K562 (cell line): ENCODE measurements around the gene SEMA5A. TPM values are rescaled to one million over a fixed set of nuclear protein-coding genes. Genes with fewer than 3 reads are reported as not detected.

Experiments used
- ATAC-seq: fragments of 200-7000 bp; cut with Tn5 transposase; 3 replicates; pipeline ENCODE4 v1.9.1; 2020; ENCODE audit warnings: moderate library complexity
- BruUV-seq: library from RNA; stranded (reverse); fragments of 400-500 nt; replicated peaks from 2 replicates; lab custom pipeline; 2021; lab: Mats Ljungman, UMichigan
- CTCF ChIA-PET: fragments of 300-600 bp; formaldehyde crosslinking; extraction: SDS; loops from one replicate; lab custom pipeline; 2021; ENCODE audit warnings: low intra/inter-chr PET ratio; lab: Yijun Ruan, JAX
- POLR2A ChIA-PET: fragments of 300-600, 350-650 bp; sonication (Branson Sonifier 250); formaldehyde crosslinking; extraction: SDS; loops from one replicate; lab custom pipeline; 2021; ENCODE audit warnings: antibody characterized with exemption, inconsistent platforms; lab: Yijun Ruan, JAX
- DNase-seq, 4 experiments: peaks; one replicate each; pipeline versions ENCODE4 v3.0.0 to v3.0.0-alpha.2; 2011 to 2018; ENCODE audit warnings: low spot score in 3 of 4, mixed read lengths in 3 of 4; ENCODE audit errors: extremely low read depth in 1 of 4
- FAIRE-seq: peaks from 2 replicates; lab custom pipeline; 2011; peaks lifted over from hg19 to GRCh38; lab: Jason Lieb, UNC
- H2AFZ ChIP-seq: 2 replicates; pipeline ENCODE4 v1.6.0; 2011; ENCODE audit warnings: low read depth, low read length, control low read depth, inconsistent platforms
- H3K27ac ChIP-seq: fragments of 200-600 bp; 3 replicates; pipeline ENCODE4 v1.8.0; 2011; ENCODE audit warnings: low read depth, mild to moderate bottlenecking, control low read depth, inconsistent platforms, low read length, moderate library complexity, mixed read lengths; ENCODE audit errors: extremely low read depth
- H3K27me3 ChIP-seq, 2 experiments: fragments of 300-600 bp in 1 of 2; 2 replicates in 1 of 2; 3 replicates in 1 of 2; pipeline versions ENCODE4 v1.6.0 to v1.8.0; 2011; ENCODE audit warnings: inconsistent platforms in 2 of 2, low read length in 2 of 2, mild to moderate bottlenecking in 1 of 2, mixed read lengths in 1 of 2, moderate library complexity in 1 of 2; ENCODE audit not compliant: control insufficient read depth in 2 of 2, insufficient read depth in 2 of 2
- H3K36me3 ChIP-seq: fragments of 300-600 bp; 3 replicates; pipeline ENCODE4 v1.8.0; 2011; ENCODE audit warnings: mild to moderate bottlenecking, low read length, inconsistent platforms; ENCODE audit not compliant: control insufficient read depth, insufficient read depth
- H3K4me1 ChIP-seq, 2 experiments: fragments of 200-600 bp in 1 of 2; replicated peaks in 1 of 2; 2 replicates in 1 of 2; 3 replicates in 1 of 2; pipeline versions ENCODE4 v1.5.1 to v1.8.0; 2011; ENCODE audit warnings: inconsistent platforms in 2 of 2, low read length in 2 of 2, mild to moderate bottlenecking in 1 of 2, mixed read lengths in 1 of 2, moderate library complexity in 1 of 2; ENCODE audit not compliant: control insufficient read depth in 2 of 2, insufficient read depth in 2 of 2
- H3K4me2 ChIP-seq: 2 replicates; pipeline ENCODE4 v1.6.1; 2011; ENCODE audit warnings: low read length, control low read depth, inconsistent platforms, mixed read lengths; ENCODE audit not compliant: insufficient read depth
- H3K4me3 ChIP-seq: fragments of 200-600 bp; sonication (generic), shearing (Covaris generic); 2 replicates; pipeline ENCODE4 v1.5.1; 2016; ENCODE audit warnings: control low read depth, inconsistent platforms
- H3K79me2 ChIP-seq: fragments of 200-600 bp; 3 replicates; pipeline ENCODE4 v1.8.0; 2011; ENCODE audit warnings: low read length, inconsistent platforms; ENCODE audit not compliant: control insufficient read depth, insufficient read depth
- H3K9ac ChIP-seq, 2 experiments: 2 replicates each; pipeline versions ENCODE4 v1.6.0 to v1.6.1; 2011; ENCODE audit warnings: low read depth in 2 of 2, low read length in 2 of 2, control low read depth in 1 of 2, inconsistent platforms in 1 of 2, mild to moderate bottlenecking in 1 of 2, mixed read lengths in 1 of 2; ENCODE audit not compliant: insufficient read depth in 1 of 2
- H3K9me1 ChIP-seq: one replicate; pipeline ENCODE4 v1.6.0; 2011; ENCODE audit warnings: inconsistent platforms, mild to moderate bottlenecking, low read length, moderate library complexity; ENCODE audit not compliant: control insufficient read depth, insufficient read depth
- H3K9me3 ChIP-seq: replicated peaks from 2 replicates; pipeline ENCODE4 v1.5.1; 2011; ENCODE audit warnings: low read depth, low read length, inconsistent platforms; ENCODE audit not compliant: control insufficient read depth, insufficient read depth
- H4K20me1 ChIP-seq: replicated peaks from 2 replicates; pipeline ENCODE4 v1.6.1; 2011; ENCODE audit warnings: low read length, inconsistent platforms, mixed read lengths; ENCODE audit not compliant: control insufficient read depth, insufficient read depth
- ATF7 ChIP-seq: fragments of 450-650 bp; IDR thresholded peaks from 2 replicates; pipeline ENCODE4 v1.7.1; 2014; ENCODE audit warnings: mild to moderate bottlenecking, moderate library complexity
- DNMT1 ChIP-seq: fragments of 450-650 bp; IDR thresholded peaks from 2 replicates; pipeline ENCODE4 v1.6.1; 2016; ENCODE audit warnings: antibody characterized with exemption, mild to moderate bottlenecking
- GATAD2B ChIP-seq: fragments of 450-650 bp; IDR thresholded peaks from 2 replicates; pipeline ENCODE4 v1.6.1; 2017; ENCODE audit warnings: mild to moderate bottlenecking, borderline replicate concordance
- KDM4B ChIP-seq, 2 experiments: fragments of 450-650 bp in 1 of 2; sonication (generic) in 1 of 2; IDR thresholded peaks; 2 replicates each; pipeline ENCODE4 v1.6.1; 2016 to 2017; ENCODE audit warnings: borderline replicate concordance in 2 of 2, antibody characterized with exemption in 1 of 2, low read depth in 1 of 2, mild to moderate bottlenecking in 1 of 2
- POLR2G ChIP-seq: fragments of 200-400 bp; formaldehyde crosslinking; IDR thresholded peaks from 2 replicates; pipeline ENCODE4 v1.6.1; 2017; ENCODE audit warnings: low read depth, mild to moderate bottlenecking, antibody characterized with exemption, low read length, moderate library complexity
- POU5F1 ChIP-seq: fragments of 150-350 bp; IDR thresholded peaks from 2 replicates; pipeline ENCODE4 v1.6.1; 2014; ENCODE audit warnings: borderline replicate concordance, low read length, low read depth, mild to moderate bottlenecking; ENCODE audit not compliant: partially characterized antibody
- YY1 ChIP-seq, 3 experiments: IDR thresholded peaks; 2 replicates each; pipeline ENCODE4 v1.6.1; 2011; ENCODE audit warnings: low read length in 2 of 3, mild to moderate bottlenecking in 2 of 3, moderate library complexity in 2 of 3, borderline replicate concordance in 1 of 3, control low read depth in 1 of 3, low read depth in 1 of 3; ENCODE audit not compliant: insufficient read depth in 3 of 3, insufficient replicate concordance in 2 of 3, control insufficient read depth in 1 of 3, insufficient read length in 1 of 3; ENCODE audit errors: extremely low read depth in 1 of 3
- ZBTB8A ChIP-seq: fragments of 450-650 bp; IDR thresholded peaks from 2 replicates; pipeline ENCODE4 v1.6.1; 2018; ENCODE audit warnings: mild to moderate bottlenecking, moderate library complexity; ENCODE audit not compliant: partially characterized antibody
- ZC3H4 ChIP-seq: sonication (generic); formaldehyde crosslinking; IDR thresholded peaks from 2 replicates; pipeline ENCODE4 v1.9.0; 2021; ENCODE audit warnings: missing genetic modification reagents, borderline replicate concordance
- ZNF507 ChIP-seq: conservative IDR thresholded peaks from 2 replicates; pipeline ENCODE4 v1.6.1; 2017; ENCODE audit warnings: missing genetic modification characterization, missing compliant biosample characterization
- ZNF511 ChIP-seq: sonication (generic); formaldehyde crosslinking; IDR thresholded peaks from 2 replicates; pipeline ENCODE4 v1.8.0; 2022; ENCODE audit warnings: mild to moderate bottlenecking, missing genetic modification reagents
- ZNF586 ChIP-seq: fragments of 450-650 bp; formaldehyde crosslinking; conservative IDR thresholded peaks from 2 replicates; pipeline ENCODE4 v1.4.0; 2020; ENCODE audit warnings: mild to moderate bottlenecking, moderate library complexity
- WGBS: fragments of 100-300 bp; shearing (Covaris generic); methylation state at CpG from one replicate; pipeline ENCODE4 v1.1.6; 2016; ENCODE audit warnings: low coverage, mixed read lengths; ENCODE audit not compliant: insufficient coverage; ENCODE audit errors: missing lambda C conversion rate; 5-methylcytosine and 5-hydroxymethylcytosine counted together
- in situ Hi-C: fragments of 300-500 bp; cut with MboI; formaldehyde crosslinking; loops from 4 replicates; pipeline ENCODE4 v1.15.0; 2018; ENCODE audit warnings: inconsistent platforms, mixed read lengths
- intact Hi-C: fragments of 100-400 bp; cut with micrococcal nuclease; formaldehyde crosslinking; loops from 2 replicates; pipeline ENCODE4 v1.14.2; 2022
- polyA plus RNA-seq, 8 experiments: library from polyadenylated mRNA; depleted of rRNA in 4 of 8; stranded (reverse) in 5 of 8; unstranded in 3 of 8; fragments of >200 nt; fragmentation: Nextera tagmentation in 2 of 8; fragmentation: Illumina TruSeq in 1 of 8; extraction: Ambion mirVana in 2 of 8; extraction: Trizol in 1 of 8; gene quantifications; 2 replicates each; pipeline versions ENCODE4 v1.2.1 to v1.2.3, GENCODE V29; 2011 to 2014; ENCODE audit warnings: inconsistent platforms in 1 of 8, missing spikeins in 1 of 8
- total RNA-seq, 7 experiments: library from RNA; depleted of rRNA in 6 of 7; stranded (reverse); fragments of >200 nt in 6 of 7; fragmentation: Illumina TruSeq in 2 of 7; extraction: Trizol in 2 of 7; gene quantifications; 2 replicates each; pipeline versions ENCODE4 v1.2.1 to v1.2.3, GENCODE V29; 2011 to 2021; ENCODE audit warnings: low replicate concordance in 1 of 7

The SEMA5A gene
- total and polyA plus RNA-seq, 9 of the 15 experiments (the other 6 are each of a cell fraction or from before 2014, with no cell fraction given), result 0.02 TPM; not detected in 8

GRCh38 chr5:9347032-9347431 lies 198.8 kb downstream of the SEMA5A start:
- H3K4me1 ChIP-seq, result no peaks in the 10 kb centered on the region
- FAIRE-seq, result no peak
- CTCF ChIA-PET, result interaction anchor here (0.5 kb wide), 1 partner anchor 702 kb away, joined by 3 read pairs; no protein-coding TSS in a partner anchor

More at GRCh38 chr5:9347032-9347431, 198.8 kb downstream of the SEMA5A start:
- no peak for DNase-seq
- in situ Hi-C loops (no loop called here), intact Hi-C loops (no loop called here)
- 0% methylated on average over 3 of the region's 3 CpGs for WGBS
- H3K9ac ChIP-seq, result no peak overlapping the region
- H3K36me3 ChIP-seq, result no peaks in the 10 kb centered on the region
- no peaks in the 10 kb centered on the region for H3K79me2 ChIP-seq
- H2AFZ ChIP-seq, result no peak overlapping the region
- no TSS peak for BruUV-seq
- H3K4me3 ChIP-seq, result no peak overlapping the region
- no peak overlapping the region for H3K27ac ChIP-seq
- no peaks in the 10 kb centered on the region for H4K20me1 ChIP-seq
- TF ChIP-seq ZNF586 (CRISPR knock-in tag) (no peak), POLR2G (no peak), YY1 (IDR thresholded peaks at IDR 0.05; ENCODE audit: borderline replicate concordance in 1 of 3, control insufficient read depth in 1 of 3, extremely low read depth in 1 of 3, insufficient read depth in 3 of 3, insufficient read length in 1 of 3, insufficient replicate concordance in 2 of 3, low read depth in 1 of 3, low read length in 2 of 3) (no peak), KDM4B (IDR thresholded peaks at IDR 0.05; ENCODE audit: borderline replicate concordance in 2 of 2, low read depth in 1 of 2) (no peak), DNMT1 (no peak), ZBTB8A (no peak), GATAD2B (no peak), ZNF511 (CRISPR knock-in tag) (no peak), ZC3H4 (no peak), ATF7 (no peak), ZNF507 (tag) (no peak), POU5F1 (no peak)
- TF ChIP-seq, all 486 proteins: peak for 0
- ATAC-seq, result no peak
- no peaks in the 10 kb centered on the region for H3K9me1 ChIP-seq
- POLR2A ChIA-PET, result no interaction called here
- no peak overlapping the region for H3K4me2 ChIP-seq
- no peaks in the 10 kb centered on the region for H3K27me3 ChIP-seq
- no peaks in the 10 kb centered on the region for H3K9me3 ChIP-seq
